ENCODE results near the gene WFDC5.

Gene WFDC5

DNA sequence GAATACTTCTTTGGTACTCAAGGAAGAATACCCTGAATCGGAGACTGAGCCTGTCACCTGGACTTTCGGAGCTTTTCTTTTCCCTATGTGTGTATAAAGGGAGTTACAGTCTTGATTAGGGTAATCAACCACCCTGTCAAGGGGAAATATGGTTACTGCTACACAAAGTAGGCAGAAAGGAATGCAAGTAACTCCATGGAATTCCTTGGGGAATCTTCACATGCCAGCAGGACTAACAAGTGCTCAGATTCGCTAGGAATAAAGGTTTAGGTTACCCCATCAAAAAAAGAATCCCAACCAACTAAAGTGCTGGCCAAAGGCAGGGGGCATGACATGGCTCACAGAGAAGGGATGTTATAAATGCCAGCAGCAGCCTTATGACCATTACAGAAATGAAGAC is 24.5 kb downstream of the WFDC5 start:
- no peak overlapping the region for H3K4me3 ChIP-seq (ENCODE audit: low read depth, low read length)
- TF ChIP-seq, protein P1, sequence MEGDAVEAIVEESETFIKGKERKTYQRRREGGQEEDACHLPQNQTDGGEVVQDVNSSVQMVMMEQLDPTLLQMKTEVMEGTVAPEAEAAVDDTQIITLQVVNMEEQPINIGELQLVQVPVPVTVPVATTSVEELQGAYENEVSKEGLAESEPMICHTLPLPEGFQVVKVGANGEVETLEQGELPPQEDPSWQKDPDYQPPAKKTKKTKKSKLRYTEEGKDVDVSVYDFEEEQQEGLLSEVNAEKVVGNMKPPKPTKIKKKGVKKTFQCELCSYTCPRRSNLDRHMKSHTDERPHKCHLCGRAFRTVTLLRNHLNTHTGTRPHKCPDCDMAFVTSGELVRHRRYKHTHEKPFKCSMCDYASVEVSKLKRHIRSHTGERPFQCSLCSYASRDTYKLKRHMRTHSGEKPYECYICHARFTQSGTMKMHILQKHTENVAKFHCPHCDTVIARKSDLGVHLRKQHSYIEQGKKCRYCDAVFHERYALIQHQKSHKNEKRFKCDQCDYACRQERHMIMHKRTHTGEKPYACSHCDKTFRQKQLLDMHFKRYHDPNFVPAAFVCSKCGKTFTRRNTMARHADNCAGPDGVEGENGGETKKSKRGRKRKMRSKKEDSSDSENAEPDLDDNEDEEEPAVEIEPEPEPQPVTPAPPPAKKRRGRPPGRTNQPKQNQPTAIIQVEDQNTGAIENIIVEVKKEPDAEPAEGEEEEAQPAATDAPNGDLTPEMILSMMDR (IDR thresholded peaks at IDR 0.05; ENCODE audit: borderline replicate concordance, insufficient read depth, low read depth, low read length): no peak

DNA sequence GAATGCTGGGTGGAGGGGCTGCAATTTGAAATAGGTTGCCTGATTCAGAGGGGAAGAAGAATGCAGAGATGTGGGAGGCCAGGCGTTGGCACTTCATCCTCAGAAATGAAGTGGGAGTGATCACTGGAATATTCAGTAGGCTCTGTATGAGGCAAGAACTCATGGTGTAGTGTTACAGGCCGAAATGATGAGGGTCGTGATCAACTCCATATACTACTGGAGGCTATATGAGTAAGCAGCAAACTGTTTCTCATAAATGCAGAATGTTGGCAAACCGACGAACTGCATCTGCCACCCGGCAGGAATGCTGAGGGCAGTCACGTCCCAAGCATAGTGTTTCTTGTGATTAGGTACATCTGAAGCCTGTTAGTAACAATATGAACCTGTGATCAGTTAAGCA is 26.7 kb downstream of the WFDC5 start:
- TF ChIP-seq, protein P1 (IDR thresholded peaks at IDR 0.05; ENCODE audit: borderline replicate concordance, insufficient read depth, low read depth, low read length): no peak
- no peak overlapping the region for H3K4me3 ChIP-seq (ENCODE audit: low read depth, low read length)

DNA sequence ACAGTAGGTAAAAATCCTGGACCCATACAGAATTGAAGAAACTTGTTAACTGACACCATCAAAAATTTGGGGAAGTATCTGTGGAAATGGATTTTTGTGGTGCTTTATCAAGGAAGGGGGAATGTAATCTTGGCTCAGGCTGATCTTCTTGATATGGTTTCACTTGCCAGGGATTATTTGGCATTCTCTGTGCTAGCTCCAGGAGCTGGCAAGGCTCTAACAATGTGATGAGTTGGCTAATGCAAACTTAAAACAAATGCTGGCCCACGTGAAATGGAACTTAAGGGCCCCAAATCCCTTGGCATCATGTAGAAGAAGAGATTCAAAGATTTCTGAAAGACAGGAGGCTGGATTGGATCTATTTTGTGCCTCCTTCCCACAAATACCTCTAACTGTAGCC is 27.2 kb downstream of the WFDC5 start:
- H3K4me3 ChIP-seq (ENCODE audit: low read depth, low read length): no peak overlapping the region
- TF ChIP-seq, protein P1 (IDR thresholded peaks at IDR 0.05; ENCODE audit: borderline replicate concordance, insufficient read depth, low read depth, low read length): no peak

DNA sequence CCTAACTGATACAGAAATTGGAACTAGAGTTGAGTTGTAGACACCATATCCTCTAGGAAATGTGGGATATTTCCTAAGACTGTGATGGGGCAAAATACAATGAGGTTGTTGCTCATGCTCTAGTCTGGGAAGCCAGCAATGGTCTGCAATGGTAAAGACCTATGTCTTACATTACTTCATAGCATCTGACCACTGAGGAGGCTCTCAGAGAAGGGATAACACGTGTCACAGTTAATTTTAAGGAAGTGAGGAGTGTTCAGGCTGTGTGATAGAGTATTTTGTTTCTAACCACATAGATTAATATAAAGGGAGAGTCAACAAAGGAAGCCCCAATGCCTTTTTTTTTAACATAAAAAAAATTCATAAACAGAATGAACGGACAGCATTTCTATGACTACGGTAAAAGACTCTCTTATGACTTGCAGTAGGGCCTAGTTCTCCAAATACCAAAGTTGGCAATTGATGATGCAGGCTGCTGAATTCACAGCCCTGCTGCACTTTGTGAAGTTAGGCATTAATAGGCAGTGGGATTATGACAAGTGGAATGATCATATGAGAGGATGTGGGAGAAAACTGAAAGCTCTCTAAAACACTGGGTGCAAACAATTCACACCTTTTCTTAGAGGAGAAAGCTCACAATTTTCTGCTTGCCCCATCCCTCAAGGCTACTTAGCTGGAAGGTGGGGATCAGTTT is 27.7 kb downstream of the WFDC5 start:
- no peak overlapping the region for H3K4me3 ChIP-seq (ENCODE audit: low read depth, low read length)
- TF ChIP-seq, protein P1 (IDR thresholded peaks at IDR 0.05; ENCODE audit: borderline replicate concordance, insufficient read depth, low read depth, low read length): no peak

DNA sequence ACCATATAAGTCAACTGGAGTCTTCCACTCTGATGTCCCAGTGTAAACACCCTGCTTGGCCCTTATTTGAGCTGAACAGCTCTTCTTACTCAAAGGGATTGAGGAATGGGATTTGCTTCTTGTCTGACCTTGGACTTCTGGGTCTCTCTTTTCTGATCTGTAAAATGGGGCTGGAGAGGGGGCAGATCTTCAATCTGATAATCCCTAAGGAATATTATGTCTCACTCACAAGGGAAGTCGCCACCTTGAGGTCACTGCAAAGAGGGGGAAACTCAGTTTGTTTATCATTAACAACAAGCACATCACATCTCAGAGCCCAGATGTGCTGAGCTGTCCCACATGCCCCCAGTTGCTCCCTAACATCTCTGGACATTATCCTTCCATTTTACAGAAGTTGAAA is 29.1 kb downstream of the WFDC5 start:
- TF ChIP-seq, protein P1 (IDR thresholded peaks at IDR 0.05; ENCODE audit: borderline replicate concordance, insufficient read depth, low read depth, low read length): no peak

DNA sequence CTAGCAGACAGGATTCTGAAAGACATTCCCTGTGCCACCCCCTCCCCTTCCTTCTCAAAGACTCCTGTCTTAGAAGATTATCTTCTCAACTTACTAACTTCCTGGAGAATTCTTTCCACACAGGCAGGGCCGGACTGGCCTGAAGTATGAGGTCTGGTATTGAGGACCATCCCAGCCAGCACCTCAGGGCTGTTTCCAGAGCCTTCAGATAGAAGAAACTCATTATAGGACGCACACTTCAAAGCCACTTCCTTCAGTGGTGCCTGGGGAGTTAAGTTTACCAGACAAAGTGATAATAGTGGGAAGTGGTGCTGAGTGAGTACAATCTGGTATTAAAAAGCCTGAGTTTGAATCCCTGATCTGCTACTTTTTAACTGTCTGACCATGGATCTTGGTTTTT is 29.7 kb downstream of the WFDC5 start:
- no peak overlapping the region for H3K4me3 ChIP-seq (ENCODE audit: low read depth, low read length)
- TF ChIP-seq, protein P1 (IDR thresholded peaks at IDR 0.05; ENCODE audit: borderline replicate concordance, insufficient read depth, low read depth, low read length): no peak

More for the DNA sequence above, 29.1 kb downstream of the WFDC5 start:
- no peak overlapping the region for H3K4me3 ChIP-seq (ENCODE audit: low read depth, low read length)

DNA sequence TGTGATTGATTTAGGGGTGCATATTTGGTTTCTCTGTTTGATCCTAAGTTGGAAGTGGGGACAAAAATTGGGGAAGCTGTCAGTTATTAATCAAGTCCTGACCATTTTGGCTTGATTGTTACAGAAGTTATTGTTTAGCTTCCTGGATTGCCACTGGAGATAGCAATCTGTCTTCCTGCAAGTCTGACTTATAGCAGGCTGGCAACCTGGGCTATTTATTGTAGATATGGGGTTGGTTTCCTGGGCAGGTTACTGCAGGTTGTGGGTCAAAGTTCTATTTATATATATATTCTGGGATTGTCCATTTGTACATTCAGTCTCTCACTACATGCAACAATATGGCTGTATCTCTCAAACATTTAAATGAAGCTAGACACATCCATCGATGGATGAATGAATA is 31.8 kb downstream of the WFDC5 start:
- no peak overlapping the region for H3K4me3 ChIP-seq (ENCODE audit: low read depth, low read length)
- TF ChIP-seq, protein P1 (IDR thresholded peaks at IDR 0.05; ENCODE audit: borderline replicate concordance, insufficient read depth, low read depth, low read length): no peak
